ENCODE results near the gene LGALS3BP.

- TF ChIP-seq TAF1 (IDR thresholded peaks at IDR 0.05; ENCODE audit: low read depth, low read length) (no peak), POLR2A (IDR thresholded peaks at IDR 0.05; ENCODE audit: low read depth, low read length) (no peak), PAX5 (IDR thresholded peaks at IDR 0.05; ENCODE audit: insufficient read depth, low read length, severe bottlenecking) (no peak), POLR2AphosphoS5 (IDR thresholded peaks at IDR 0.05; ENCODE audit: low read depth, low read length) (no peak), POU2F2 (IDR thresholded peaks at IDR 0.05; ENCODE audit: low read depth, low read length) (no peak)
These were observed 2.1 kb downstream of the LGALS3BP start for GRCh38 chr17:78977681-78977943.

Measured in GM12891 (cell line).